SK-N-MC (cell line): ENCODE results near the gene CHMP2A.

ENCODE experiments used
- DNase-seq: peaks from one replicate; pipeline ENCODE4 v3.0.0-alpha.2; 2011; ENCODE audit warnings: low read depth, low spot score
- H3K27ac ChIP-seq: fragments of 200-600 bp; sonication (generic); 2 replicates; pipeline ENCODE4 v1.5.1; 2016; ENCODE audit warnings: mixed run types
- H3K36me3 ChIP-seq: fragments of 200-600 bp; sonication (generic); 2 replicates; pipeline ENCODE4 v1.6.1; 2017; ENCODE audit warnings: antibody characterized with exemption, low read length, mixed read lengths; ENCODE audit not compliant: insufficient read depth
- H3K4me3 ChIP-seq: fragments of 200-600 bp; sonication (generic); 2 replicates; pipeline ENCODE4 v1.5.1; 2016
- H3K9ac ChIP-seq: fragments of 200-600 bp; sonication (generic); 2 replicates; pipeline ENCODE4 v1.8.0; 2017; ENCODE audit warnings: mixed run types, mixed read lengths; ENCODE audit not compliant: insufficient read length
- H3K9me3 ChIP-seq: fragments of 200-600 bp; sonication (generic); 2 replicates; pipeline ENCODE4 v1.6.1; 2017; ENCODE audit warnings: low read depth, mild to moderate bottlenecking, antibody characterized with exemption, low read length, moderate library complexity, mixed read lengths
- EZH2 ChIP-seq: fragments of 200-600 bp; sonication (generic); IDR thresholded peaks from one replicate; pipeline ENCODE4 v1.6.1; 2017; ENCODE audit warnings: antibody characterized with exemption
- FOXP2 ChIP-seq: optimal IDR thresholded peaks from 2 replicates; pipeline ENCODE3; 2011; ENCODE audit warnings: mild to moderate bottlenecking, moderate library complexity; ENCODE audit not compliant: insufficient read depth; ENCODE audit errors: extremely low read length, control extremely low read depth
- POLR2AphosphoS5 ChIP-seq: IDR thresholded peaks from 2 replicates; pipeline ENCODE4 v1.6.1; 2012; ENCODE audit warnings: mild to moderate bottlenecking, low read depth, low read length, borderline replicate concordance

Gene CHMP2A

GRCh38 chr19:58554494-58555368 lies at the start of gene CHMP2A:
CHMP2A (minus strand) TSS chr19:58555105; CDS start chr19:58554212, 893 bp downstream.
- Histone ChIP-seq H3K4me3 (peak within 1 kb of the TSS; percentile 85), H3K36me3 (peaks cover 44% of the 10 kb centered on the region), H3K27ac (peak within 1 kb of the TSS; percentile 98), H3K9me3 (no peaks in the 10 kb centered on the region), H3K9ac (peak within 1 kb of the TSS; percentile 82)
- peak; percentile 47 for DNase-seq
- no peak for TF ChIP-seq FOXP2
- TF ChIP-seq POLR2AphosphoS5 = peak; percentile 97

DNA sequence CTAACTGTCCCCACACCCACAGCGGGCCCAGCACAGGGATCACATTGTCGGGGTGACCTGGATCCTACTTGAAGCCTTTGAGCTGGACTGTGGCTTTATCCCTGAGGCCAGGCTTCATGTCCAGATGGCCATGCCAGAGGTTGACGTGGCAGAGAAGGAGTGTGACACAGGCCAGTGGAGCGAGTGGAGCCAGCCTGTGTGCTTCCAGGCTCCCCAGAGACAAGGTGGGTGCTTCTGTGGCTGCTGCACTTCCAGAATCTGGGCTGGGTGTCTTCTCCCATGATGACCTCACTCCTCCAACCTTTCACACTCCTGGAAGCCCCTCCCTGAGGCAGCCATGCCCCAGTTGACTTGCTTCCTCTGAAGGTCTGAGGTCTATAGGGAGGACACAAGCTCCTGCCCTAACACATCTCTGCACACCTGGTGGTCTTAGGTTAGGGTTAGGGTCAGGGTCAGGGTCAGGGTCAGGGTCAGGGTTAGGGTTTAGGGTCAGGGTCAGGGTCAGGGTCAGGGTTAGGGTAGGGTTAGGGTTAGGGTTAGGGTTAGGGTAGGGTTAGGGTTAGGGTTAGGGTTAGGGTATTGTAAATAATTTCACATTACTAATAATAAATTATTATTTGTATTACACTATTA lies 31.3 kb upstream of the CHMP2A start:
- no peak for TF ChIP-seq EZH2
- TF ChIP-seq FOXP2 = no peak
- no peak for TF ChIP-seq POLR2AphosphoS5
- H3K36me3 ChIP-seq = peaks cover 19% of the 10 kb centered on the region; the same call in 1 of the 2 replicates
- no peak overlapping the region for H3K27ac ChIP-seq
- no peak overlapping the region for H3K4me3 ChIP-seq
- H3K9me3 ChIP-seq = no peaks in the 10 kb centered on the region
- no peak overlapping the region for H3K9ac ChIP-seq
- no peak for DNase-seq

DNA sequence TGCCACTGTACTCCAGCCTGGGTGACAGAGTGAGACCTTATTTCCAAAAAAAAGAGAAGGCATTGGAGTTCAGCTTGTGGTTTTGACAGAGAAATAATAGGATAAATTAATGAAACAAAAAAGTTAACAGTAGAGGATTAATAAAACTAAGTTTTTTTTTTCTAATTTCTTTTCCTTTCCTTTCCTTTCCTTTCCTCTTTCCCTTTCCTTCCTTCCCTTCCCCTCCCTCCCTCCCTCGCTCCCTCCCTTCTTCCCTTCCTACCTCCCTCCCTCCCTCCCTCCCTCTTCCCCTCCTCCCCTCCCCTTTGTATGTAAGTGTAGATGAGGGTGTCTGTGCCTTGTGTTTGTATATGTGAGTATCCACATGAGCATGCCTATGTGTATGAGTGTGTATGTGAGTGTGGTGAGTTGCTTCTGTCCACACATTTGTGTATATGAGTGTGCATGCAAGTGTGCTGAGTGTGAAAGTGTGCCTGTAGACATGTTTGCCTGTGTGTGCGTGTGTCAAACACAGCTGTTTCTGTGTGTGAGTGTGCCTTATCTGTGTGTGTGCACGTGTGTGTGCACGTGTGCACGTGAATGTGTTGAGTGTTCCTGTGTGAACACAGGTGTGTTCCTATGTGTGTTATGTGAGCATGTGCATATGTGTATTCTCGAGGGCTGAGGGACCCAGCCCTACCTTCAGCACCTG lies 30.7 kb upstream of the CHMP2A start:
- DNase-seq = no peak
- peaks cover 22% of the 10 kb centered on the region; the same call in 1 of the 2 replicates for H3K36me3 ChIP-seq
- H3K27ac ChIP-seq = peak overlapping the region; percentile 37; the same call in 1 of the 2 replicates
- H3K9me3 ChIP-seq = no peaks in the 10 kb centered on the region
- no peak overlapping the region for H3K9ac ChIP-seq
- H3K4me3 ChIP-seq = no peak overlapping the region
- no peak for TF ChIP-seq EZH2
- TF ChIP-seq POLR2AphosphoS5 = no peak
- no peak for TF ChIP-seq FOXP2

DNA sequence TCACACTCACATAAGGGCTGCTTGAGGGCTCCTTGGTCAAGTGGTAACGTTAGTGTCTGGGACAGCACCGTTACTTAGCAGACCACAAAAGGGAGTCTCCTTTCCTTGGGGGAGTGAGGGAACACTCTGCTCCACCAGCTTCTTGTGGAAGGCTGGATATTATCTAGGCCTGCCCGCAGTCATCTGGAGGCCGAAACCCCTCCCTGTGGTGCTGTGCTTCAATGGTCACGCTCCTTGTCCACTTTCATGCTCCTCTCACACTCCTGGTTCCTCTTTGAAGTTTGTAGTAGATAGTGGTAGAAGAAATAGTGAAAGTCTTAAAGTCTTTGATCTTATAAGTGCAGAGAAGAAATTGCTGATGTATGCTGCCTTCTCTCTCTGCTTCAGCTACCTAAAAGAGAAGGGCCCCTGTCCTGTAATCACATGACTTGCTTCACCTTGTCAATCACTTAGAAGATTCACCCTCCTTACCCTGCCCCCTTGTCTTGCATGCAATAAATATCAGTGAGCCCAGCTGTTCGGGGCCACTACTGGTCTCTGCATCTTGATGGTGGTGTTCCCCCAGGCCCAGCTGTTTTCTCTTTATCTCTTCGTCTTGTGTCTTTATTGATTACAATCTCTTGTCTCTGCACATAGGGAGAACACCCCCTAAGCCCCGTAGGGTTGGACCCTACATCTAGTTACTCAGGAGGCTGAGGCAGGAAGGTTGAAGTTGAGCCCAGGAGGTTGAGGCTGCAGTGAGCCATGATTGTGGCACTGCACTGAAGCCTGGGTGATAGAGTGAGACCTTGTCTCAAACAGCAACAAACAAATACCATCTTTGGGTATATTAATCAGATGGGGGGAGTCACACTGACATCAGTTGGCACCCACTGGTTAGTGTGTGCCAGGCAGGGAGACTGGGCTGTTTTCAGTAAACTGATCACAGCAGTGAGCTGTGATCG lies 29.9 kb upstream of the CHMP2A start:
- H3K27ac ChIP-seq = peak overlapping the region; percentile 37; the same call in 1 of the 2 replicates
- no peak for TF ChIP-seq POLR2AphosphoS5
- no peak for TF ChIP-seq FOXP2
- no peak for TF ChIP-seq EZH2
- no peak overlapping the region for H3K9ac ChIP-seq
- H3K9me3 ChIP-seq = no peaks in the 10 kb centered on the region
- H3K4me3 ChIP-seq = no peak overlapping the region
- DNase-seq = no peak
- H3K36me3 ChIP-seq = peaks cover 22% of the 10 kb centered on the region; the same call in 1 of the 2 replicates

DNA sequence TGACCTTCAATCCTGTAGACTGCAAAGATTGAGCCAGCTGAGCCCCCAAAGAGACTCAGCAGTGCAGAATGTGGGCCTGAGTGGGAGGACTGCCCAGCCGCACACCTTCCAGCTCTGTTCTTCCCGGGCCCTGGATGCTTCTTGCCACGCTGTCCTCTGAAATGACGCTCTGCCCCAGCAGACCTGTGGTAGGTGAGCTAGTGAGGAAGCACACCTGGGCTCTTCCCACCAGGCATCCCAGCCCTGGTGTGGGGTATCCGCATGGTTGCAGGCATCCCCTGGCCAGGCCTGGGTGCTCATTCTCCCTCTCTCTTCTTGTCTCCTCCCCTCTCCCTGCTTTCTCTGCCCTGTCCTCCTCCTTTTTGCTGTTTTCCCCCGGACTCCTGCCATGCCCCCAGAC lies 28.1 kb upstream of the CHMP2A start:
- H3K27ac ChIP-seq = no peak overlapping the region
- peaks cover 22% of the 10 kb centered on the region; the same call in 1 of the 2 replicates for H3K36me3 ChIP-seq
- H3K9me3 ChIP-seq = no peaks in the 10 kb centered on the region
- no peak for TF ChIP-seq EZH2
- no peak overlapping the region for H3K9ac ChIP-seq
- no peak for DNase-seq
- no peak overlapping the region for H3K4me3 ChIP-seq

DNA sequence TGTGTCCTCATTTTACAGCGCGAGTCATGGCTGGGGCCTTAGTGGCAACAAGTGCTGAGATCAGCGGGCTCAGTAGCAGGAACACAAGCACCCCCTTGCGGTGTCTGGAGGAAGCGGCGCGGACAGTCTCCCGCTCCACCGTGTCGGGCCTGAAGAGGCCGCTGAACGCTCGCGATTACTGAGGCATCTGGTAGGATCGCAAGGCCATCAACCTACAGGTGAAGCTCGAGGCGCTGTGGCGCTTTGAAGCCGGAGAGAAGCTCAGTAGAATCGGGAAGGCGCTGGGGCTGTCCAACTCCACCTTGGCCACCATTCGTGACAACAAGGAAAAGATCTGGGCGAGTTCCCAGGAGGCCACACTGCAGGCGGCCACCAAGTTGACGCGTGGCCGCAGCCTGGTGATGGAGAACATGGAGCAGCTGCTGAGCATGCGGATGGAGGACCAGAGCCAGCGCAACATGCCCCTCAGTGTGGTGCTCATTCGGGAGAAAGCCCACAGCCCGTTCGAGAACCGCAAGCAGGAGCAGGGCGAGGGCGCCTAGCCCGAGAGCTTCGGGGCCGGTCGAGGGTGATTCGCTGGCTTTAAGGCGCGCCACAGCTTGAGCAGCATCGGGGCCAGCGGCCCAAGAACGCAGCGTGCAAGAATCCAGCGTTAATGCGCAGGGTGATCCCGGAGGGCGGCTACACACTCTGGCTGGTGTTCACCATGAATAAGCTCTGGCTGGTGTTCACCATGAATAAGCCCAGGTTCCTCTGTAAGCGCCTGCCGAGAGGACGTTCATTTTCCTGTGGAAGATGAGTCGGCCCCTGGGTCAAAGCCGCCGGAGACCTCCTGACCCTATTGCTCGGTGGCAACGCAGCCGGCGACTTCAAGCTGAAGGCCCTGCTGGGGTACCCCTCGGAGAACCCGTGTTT lies 26.6 kb upstream of the CHMP2A start:
- Histone ChIP-seq H3K27ac (peak overlapping the region; percentile 62; the same call in 1 of the 2 replicates), H3K4me3 (no peak overlapping the region), H3K36me3 (peaks cover 22% of the 10 kb centered on the region; the same call in 1 of the 2 replicates), H3K9me3 (no peaks in the 10 kb centered on the region), H3K9ac (peak overlapping the region; percentile 45)
- TF ChIP-seq POLR2AphosphoS5 (no peak), FOXP2 (peak; percentile 16)
- no peak for DNase-seq

DNA sequence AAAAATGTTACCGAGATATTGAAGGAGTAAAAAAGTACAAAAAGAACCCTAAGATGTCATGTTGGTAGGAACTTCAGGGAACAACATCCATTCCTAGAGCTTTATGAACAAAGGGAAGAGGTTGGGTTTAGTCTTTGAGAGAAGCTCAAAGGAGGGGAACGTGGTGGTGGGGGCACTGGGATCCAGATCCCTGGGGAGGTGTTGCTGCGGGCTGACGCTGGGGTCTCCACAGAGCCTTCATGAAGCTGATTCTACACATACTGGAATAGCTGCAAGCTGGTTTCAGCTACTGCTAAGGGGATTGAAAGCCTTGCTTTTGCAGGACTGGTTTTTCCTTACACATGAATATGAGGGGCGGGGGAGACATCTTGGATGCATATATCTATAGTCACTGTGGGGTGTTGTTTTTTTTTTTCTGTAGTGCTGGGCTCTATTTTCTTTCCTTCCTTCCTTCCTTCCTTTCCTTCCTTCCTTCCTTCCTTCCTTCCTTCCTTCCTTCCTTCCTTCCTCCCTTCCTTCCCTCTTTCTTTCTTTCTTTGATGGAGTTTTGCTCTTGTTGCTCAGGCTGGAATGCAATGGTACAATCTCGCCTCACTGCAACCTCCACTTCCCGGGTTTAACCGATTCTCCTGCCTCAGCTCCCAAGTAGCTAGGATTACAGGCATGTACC lies 24.7 kb upstream of the CHMP2A start:
- DNase-seq = no peak

More for the DNA sequence above, 24.7 kb upstream of the CHMP2A start:
- peak overlapping the region; percentile 50 for H3K9ac ChIP-seq
- TF ChIP-seq POLR2AphosphoS5 (no peak), FOXP2 (no peak), EZH2 (no peak)
- H3K27ac ChIP-seq = peak overlapping the region; percentile 90
- peak overlapping the region; percentile 32; the same call in 1 of the 2 replicates for H3K4me3 ChIP-seq
- no peaks in the 10 kb centered on the region for H3K9me3 ChIP-seq
- peaks cover 22% of the 10 kb centered on the region; the same call in 1 of the 2 replicates for H3K36me3 ChIP-seq
